ENCODE measurements around the gene PKP4. TPM values are rescaled to one million over a fixed set of nuclear protein-coding genes. Genes with fewer than 3 reads are reported as not detected.
A peak's percentile ranks its signal among the peaks of the same experiment; 100 is the strongest.

PKP4 gene
- total RNA-seq, 1 donor from 2014 or later = 49.6 TPM

- intact Hi-C loops (cut with DNase I) = no loop called here
- DNase-seq (peak; percentile 71), ATAC-seq (ENCODE audit: poor library complexity) (peak; percentile 65)
Observed at GRCh38 chr2:158716121-158716791, 259.5 kb downstream of the PKP4 start.

GRCh38 chr2:158716921-158717320 lies 260.2 kb downstream of the PKP4 start:
- intact Hi-C loops (cut with DNase I) = no loop called here
- DNase-seq (no peak), ATAC-seq (ENCODE audit: poor library complexity) (no peak)

DNA sequence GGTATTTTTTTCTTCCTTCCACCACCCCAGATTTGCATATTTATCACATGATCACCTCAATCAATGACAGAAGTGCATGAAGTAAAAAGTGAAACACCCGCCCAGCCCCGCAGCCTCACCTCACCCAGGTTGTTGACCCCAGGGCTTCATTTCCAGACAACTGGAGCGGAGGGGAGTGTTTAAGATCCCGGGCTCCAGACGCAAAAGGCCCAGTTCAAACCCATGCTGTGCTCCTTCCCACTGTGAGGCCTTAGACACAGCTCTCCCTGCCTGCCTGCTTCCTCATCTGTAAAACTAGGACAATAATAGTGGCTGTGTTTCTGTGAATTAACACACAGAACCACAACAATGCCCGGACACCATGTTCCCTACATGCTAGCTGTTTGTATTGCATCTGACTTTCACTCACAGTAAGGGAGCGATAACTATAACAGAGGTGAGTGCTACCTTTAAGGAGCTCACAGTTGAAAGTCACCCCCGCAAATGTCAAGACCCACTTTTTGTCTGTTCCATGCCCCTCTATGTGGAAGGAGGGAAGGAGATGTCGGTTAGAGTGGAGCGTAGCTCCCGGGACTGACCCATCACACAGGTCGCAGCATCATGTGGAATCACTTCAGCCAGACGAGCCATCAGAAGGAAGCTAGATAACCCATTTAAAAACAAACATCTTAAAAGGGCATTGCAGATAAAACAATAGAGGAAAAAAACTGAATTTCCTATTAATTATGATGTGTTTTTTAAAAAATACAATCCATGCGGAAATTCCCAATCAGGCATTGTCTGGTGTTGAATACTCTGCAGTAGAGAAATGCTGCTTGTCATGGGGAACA lies 260.8 kb downstream of the PKP4 start:
- no peak for ATAC-seq (ENCODE audit: poor library complexity)
- no peak for DNase-seq
- intact Hi-C loops (cut with DNase I) = no loop called here

- intact Hi-C loops (cut with DNase I) = no loop called here
- no peak for DNase-seq
- no peak for ATAC-seq (ENCODE audit: poor library complexity)
Observed at GRCh38 chr2:158718196-158718585, 261.4 kb downstream of the PKP4 start.

DNA sequence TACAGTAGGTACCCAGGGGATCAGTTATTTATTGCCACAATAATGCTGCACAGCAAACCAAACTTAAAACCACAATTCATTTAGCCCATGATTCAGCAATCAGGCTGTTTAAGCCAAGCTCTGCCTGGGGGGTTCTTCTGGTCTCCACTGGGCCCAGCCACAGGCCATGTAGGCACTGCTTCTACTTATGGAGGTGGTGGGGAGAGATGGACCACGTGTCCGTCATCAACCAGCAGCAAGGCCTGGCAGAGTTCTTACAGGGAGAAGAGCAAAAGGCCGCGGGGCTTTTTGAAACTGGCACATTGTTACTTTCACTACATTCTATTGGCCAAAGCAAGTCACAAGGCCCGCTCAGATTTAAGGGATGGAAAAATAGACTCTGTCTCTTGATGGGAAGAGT lies 262.1 kb downstream of the PKP4 start:
- DNase-seq (no peak), ATAC-seq (ENCODE audit: poor library complexity) (no peak)
- intact Hi-C loops (cut with DNase I) = no loop called here

GRCh38 chr2:158719403-158719802 lies 262.7 kb downstream of the PKP4 start:
- intact Hi-C loops (cut with DNase I) = no loop called here
- ATAC-seq (ENCODE audit: poor library complexity) (no peak), DNase-seq (no peak)

DNA sequence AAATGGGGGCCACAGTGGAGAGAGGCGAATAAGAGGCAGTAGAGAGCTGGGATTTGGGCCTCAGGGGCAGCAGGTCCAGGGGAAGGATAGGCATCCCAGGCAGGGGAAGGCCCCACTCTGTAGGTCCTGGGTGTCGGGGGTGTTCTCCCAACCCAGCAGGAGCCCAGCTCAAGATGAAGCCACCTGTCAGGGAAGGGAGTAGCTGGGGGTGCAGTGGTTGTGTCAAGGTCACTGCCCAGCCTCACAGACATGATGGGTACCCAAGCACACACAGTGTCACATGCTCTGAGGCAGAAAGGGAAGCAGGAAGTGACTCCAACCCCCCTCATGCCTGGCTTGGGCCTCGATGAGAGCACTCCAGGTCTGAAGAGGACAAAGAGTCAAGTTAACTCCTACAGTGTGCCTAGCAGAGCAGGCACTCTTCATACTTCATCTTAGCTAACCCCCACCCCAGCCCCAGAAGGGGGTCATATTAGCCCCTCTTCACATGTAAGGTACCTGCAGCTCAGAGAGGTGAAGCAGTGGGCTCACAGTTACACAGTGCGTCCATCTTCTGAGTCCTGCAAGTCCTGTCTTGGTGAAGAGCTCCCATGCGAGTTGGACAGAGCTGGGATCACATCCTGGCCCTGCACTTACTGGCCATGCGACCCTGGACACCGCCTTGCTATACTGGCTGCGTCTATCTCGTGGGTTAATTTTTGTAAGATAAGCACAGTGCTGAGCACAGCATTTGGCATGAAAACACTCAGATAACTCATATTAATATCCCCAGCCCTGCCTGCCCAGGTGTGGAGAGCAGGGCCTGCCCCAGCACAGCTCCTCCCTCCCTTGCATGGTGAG lies 265.7 kb downstream of the PKP4 start:
- DNase-seq (no peak), ATAC-seq (ENCODE audit: poor library complexity) (no peak)
- intact Hi-C loops (cut with DNase I) = no loop called here

DNA sequence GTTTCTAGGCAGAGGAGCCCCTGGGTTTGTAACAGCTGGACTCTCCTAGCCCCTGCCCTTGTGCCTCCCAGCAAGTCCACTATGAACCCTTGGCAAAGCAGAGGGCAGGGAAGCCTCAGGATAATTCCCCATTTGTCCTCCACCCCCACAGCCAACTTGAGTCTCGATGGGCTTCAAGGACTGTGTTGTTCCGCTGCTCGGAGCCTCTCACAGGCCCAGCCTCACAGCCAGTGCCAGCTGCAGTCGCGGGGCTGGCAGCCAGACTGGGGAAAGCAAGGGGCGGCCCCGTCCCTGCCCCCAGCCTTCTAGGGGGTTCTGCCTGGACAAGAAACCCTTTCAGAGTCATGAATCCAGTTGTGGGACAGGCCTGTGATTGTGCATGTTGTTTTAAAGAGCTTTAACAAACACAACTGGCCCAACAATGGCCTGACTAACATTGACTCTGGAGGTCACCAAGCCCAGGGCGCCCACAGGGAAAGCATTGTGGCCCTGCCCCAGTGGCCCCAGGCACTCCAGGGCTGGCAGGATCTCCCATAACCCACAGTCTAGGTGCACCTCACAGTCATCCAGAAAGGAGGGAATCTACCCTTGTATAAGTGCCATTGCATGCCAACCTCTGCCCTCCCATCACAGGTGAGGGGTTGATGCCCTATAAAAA lies 266.6 kb downstream of the PKP4 start:
- intact Hi-C loops (cut with DNase I) = no loop called here
- DNase-seq (no peak), ATAC-seq (ENCODE audit: poor library complexity) (no peak)

DNA sequence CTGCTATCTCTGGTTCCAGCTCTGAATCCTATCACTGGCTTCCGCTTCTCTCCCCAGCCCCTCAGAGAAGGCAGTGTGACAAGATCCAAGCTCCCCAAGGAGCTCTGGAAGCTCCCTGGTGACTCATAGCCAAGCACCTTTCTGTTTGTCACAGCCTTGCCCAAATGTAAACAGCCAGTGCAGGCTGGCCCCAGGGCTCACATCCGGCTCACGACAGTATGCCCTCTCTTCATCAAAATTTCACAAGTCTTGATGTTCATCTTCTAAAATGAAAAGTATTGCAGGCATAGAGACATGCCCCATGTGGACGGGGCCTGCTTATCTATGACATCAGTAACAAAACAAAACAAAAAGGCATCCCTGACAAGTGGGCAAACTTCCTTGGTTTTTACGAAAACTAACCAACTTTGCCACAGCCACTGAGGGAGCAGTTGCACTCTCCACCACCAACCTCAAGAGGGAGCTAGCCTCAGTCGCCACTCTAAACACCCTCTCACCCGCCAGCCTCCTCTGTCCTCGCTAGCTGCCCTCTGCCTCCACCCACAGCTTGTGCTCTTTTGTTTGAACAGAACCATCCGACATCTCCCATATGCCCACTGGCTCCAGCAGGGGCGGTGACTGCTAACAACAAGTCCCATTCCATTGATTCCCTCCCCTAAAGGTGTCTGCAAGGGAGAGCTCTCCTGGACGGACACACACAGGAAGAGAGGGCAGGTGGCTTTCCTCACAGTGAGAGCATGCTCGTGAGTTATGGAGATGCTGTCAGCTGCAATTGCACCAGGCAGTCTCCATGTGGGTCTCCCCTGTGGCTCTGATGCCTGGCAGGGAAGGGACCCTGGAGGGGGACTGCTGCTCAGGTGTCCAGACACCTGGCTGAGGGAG lies 267.4 kb downstream of the PKP4 start:
- ATAC-seq (ENCODE audit: poor library complexity) = no peak
- no peak for DNase-seq
- intact Hi-C loops (cut with DNase I) = no loop called here

DNA sequence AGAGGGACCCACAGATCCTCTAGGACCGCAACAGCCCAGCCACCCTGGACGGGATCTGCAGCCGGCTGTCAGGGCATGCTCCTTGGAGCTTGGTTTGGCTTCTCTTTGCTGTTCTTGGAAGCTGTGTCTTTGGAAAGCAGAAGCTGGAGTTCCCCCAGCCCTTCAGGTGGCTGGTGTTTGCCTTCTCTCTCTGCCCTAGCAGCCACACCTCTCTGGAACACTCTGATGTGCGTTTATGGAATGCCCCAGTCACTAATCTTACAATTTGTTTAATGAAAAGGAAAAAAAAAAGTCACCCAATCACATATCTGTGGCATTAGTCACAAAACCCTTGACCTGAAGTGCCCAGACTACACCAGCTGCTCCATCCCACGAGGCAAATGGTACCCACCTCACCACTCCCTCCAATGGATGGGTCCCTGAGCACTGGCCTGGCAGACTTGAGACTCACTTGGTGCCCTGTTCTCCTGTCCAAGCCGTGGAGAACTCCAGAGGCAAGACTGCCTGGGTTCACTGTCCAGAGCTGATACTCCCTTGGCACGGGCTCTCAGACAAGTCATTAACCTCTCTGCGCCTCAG lies 268.1 kb downstream of the PKP4 start:
- intact Hi-C loops (cut with DNase I) = no loop called here
- peak; percentile 16 for ATAC-seq (ENCODE audit: poor library complexity)
- no peak for DNase-seq

- DNase-seq = no peak
- intact Hi-C loops (cut with DNase I) = no loop called here
- peak; percentile 61 for ATAC-seq (ENCODE audit: poor library complexity)
Observed at GRCh38 chr2:158725441-158725891, 268.7 kb downstream of the PKP4 start.

DNA sequence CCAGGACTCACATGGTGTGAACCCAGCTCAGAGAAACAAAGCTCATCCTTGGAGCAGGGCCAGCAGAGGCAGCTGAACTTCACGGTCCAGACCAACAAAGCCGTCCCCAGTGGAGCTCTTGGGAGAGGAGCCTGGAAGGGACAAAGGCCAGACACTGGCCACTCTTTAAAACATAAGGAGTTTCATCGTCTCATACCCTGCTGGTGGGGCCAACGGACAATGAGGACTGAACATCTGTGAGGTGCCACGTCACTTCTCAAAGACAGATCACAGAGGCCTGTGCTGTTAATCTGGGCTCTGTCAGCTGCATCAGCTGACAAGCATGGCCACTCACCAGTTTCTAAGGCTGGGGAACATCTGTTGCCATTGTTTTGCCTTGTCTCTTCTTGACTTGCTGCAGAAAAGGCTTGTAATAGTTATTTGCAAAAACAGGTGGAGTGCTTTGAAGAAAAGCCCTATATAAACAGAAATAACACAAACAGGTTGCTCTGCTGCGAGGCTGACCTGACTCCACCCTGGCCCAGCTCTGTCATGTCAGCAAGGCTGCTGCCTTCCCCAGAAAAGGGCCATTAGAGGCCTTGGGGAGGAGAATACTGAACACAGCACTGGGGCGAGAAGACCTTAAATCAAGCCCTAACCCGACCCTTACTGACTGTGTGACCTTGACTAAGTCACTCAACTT lies 270.3 kb downstream of the PKP4 start:
- intact Hi-C loops (cut with DNase I) = no loop called here
- peak; percentile 51 for DNase-seq
- peak; percentile 66 for ATAC-seq (ENCODE audit: poor library complexity)

- DNase-seq (no peak), ATAC-seq (ENCODE audit: poor library complexity) (no peak)
- intact Hi-C loops (cut with DNase I) = no loop called here
Observed at GRCh38 chr2:158728422-158728821, 271.7 kb downstream of the PKP4 start.

DNA sequence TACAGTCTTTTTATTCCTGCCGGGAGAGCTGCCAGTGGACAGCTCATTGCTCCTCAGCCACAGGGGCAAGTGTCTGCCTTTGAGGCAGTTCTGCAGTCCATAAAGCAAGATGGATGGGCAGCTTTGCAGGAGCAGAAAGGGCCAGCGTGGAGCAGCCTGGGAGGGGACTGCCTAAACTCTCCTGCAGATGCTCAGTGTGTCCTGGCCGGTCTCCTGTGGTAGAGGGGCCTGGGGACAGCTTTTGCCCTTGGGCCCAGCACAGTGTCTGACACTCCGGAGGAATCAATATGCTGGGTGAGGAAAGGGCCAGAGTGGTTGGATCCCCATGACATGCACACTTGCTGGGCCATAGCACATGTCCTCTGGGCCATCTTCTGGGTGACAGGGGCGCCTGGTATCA lies 272.7 kb downstream of the PKP4 start:
- intact Hi-C loops (cut with DNase I) = no loop called here
- DNase-seq (no peak), ATAC-seq (ENCODE audit: poor library complexity) (no peak)

DNA sequence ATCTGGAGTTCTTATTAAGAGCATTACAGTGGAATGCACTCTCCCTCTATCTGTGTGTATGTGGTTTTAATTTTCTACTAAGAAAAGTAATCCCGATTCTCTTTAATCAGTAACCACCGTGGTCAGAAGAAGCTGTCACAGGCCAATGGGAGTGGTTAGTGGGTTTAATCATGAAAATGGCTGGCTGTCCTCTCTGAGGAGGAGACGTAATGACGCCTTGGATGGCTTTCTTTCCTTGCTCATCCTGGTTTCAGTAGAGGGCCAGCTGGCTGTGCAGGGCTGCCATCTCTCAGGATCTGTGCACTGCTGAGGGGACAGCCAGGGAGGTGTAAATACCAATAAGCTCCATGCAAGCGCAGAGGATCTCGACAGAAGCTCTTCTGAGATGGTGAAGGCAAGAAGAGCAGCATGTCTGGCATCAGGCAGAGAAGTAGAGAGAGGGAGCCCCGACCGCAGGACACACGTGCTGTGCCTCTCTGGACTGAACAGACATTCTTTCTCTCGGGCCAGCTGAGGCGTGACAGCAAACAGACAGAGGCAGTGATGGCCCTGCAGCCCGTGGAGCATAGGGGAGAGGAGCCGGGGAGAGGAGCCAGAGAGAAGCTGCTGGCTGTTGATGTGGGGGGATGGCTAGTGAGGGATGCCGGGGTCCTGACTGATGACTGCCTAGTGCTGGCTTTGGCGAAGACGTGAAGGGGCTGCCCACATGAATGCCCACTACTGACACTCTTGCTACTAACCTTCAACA lies 273.3 kb downstream of the PKP4 start:
- DNase-seq (no peak), ATAC-seq (ENCODE audit: poor library complexity) (no peak)
- intact Hi-C loops (cut with DNase I) = no loop called here

DNA sequence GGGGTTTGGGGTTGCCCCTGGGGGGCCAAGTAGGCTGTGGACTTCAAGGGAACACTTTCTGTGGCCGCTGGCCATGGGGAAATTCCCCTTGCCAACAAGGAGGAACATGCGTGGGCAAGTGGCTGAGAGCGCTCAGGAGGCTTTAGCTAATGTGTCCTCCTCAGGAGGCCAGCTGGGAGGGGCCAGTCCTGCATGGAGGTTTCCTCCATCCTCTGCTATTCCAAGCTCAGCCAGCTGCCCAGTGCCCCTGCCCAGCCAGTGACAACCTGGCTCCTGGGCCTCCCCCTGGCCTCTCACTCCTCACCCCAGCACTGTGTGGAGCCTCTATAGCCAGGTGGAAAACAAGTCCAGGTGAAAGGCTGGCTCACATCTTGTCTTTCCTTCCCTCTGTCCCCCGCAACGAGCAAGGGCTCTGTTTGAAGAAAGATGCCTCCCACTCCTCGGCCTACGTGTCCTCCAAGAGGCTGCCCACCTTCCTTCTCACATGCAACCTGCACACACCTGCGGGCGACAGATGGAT lies 273.9 kb downstream of the PKP4 start:
- DNase-seq (no peak), ATAC-seq (ENCODE audit: poor library complexity) (no peak)
- intact Hi-C loops (cut with DNase I) = no loop called here

Data from Right ventricle myocardium superior (tissue), 1 donor.